DND-41 (cell line): ENCODE data around the gene DYNLT5.

Experiments used
- ATAC-seq: fragments of 200-7000 bp; cut with Tn5 transposase; 3 replicates; pipeline ENCODE4 v1.9.1; 2021; ENCODE audit warnings: low read depth; ENCODE audit not compliant: insufficient read depth
- DNase-seq: peaks from one replicate; pipeline ENCODE4 v3.0.0-alpha.2; 2020
- H2AFZ ChIP-seq: 2 replicates; pipeline ENCODE4 v1.6.0; 2012; ENCODE audit warnings: low read depth, low read length
- H3K27ac ChIP-seq: 2 replicates; pipeline ENCODE4 v1.5.1; 2012; ENCODE audit warnings: low read length, inconsistent platforms
- H3K27me3 ChIP-seq: fragments of 200-600 bp; sonication (generic); 2 replicates; pipeline ENCODE4 v1.6.0; 2012; ENCODE audit warnings: low read length, mild to moderate bottlenecking, inconsistent platforms; ENCODE audit not compliant: insufficient read depth, poor library complexity
- H3K36me3 ChIP-seq: 2 replicates; pipeline ENCODE4 v1.5.1; 2012; ENCODE audit warnings: low read length, inconsistent platforms; ENCODE audit not compliant: insufficient read depth
- H3K4me1 ChIP-seq: 2 replicates; pipeline ENCODE4 v1.5.1; 2012; ENCODE audit warnings: mild to moderate bottlenecking, low read length; ENCODE audit not compliant: insufficient read depth
- H3K4me2 ChIP-seq: 2 replicates; pipeline ENCODE4 v1.6.0; 2012; ENCODE audit warnings: mild to moderate bottlenecking, moderate library complexity, low read length, inconsistent platforms; ENCODE audit not compliant: insufficient read depth
- H3K4me3 ChIP-seq, 2 experiments: fragments of 200-600 bp in 1 of 2; shearing (Covaris generic) in 1 of 2; 2 replicates each; pipeline ENCODE4 v1.5.1; 2012 to 2016; ENCODE audit warnings: inconsistent platforms in 2 of 2, low read length in 2 of 2, mild to moderate bottlenecking in 2 of 2, low read depth in 1 of 2, moderate library complexity in 1 of 2
- H3K79me2 ChIP-seq: 2 replicates; pipeline ENCODE4 v1.6.0; 2012; ENCODE audit warnings: low read length, inconsistent platforms; ENCODE audit not compliant: insufficient read depth
- H3K9ac ChIP-seq: 2 replicates; pipeline ENCODE4 v1.6.0; 2012; ENCODE audit warnings: low read depth, mild to moderate bottlenecking, inconsistent platforms, low read length, moderate library complexity
- H3K9me3 ChIP-seq: 2 replicates; pipeline ENCODE4 v1.5.1; 2012; ENCODE audit warnings: low read length, moderate library complexity, mild to moderate bottlenecking, inconsistent platforms; ENCODE audit not compliant: insufficient read depth, severe bottlenecking
- H4K20me1 ChIP-seq: 2 replicates; pipeline ENCODE4 v1.6.0; 2012; ENCODE audit warnings: low read length; ENCODE audit not compliant: insufficient read depth
- CTCF ChIP-seq: IDR thresholded peaks from 2 replicates; pipeline ENCODE4 v1.5.1; 2012; ENCODE audit warnings: borderline replicate concordance, low read length, moderate library complexity, mild to moderate bottlenecking; ENCODE audit not compliant: poor library complexity, severe bottlenecking; ENCODE audit errors: extremely low read depth
- EZH2 ChIP-seq: IDR thresholded peaks from 3 replicates; pipeline ENCODE4 v1.6.1; 2012; ENCODE audit warnings: borderline replicate concordance, low read depth, mild to moderate bottlenecking, moderate library complexity, low read length, inconsistent platforms; ENCODE audit not compliant: severe bottlenecking

Gene DYNLT5

GRCh38 chr1:66752000-66752592 lies at the start of gene DYNLT5:
Gene DYNLT5 (plus strand): TSS chr1:66752459. CDS start chr1:66754659, 2,200 bp downstream.
- TF ChIP-seq CTCF = no peak
- TF ChIP-seq EZH2 = no peak
- H2AFZ ChIP-seq = no peak within 1 kb of the TSS
- no peaks in the 10 kb centered on the region for H3K79me2 ChIP-seq
- no peaks in the 10 kb centered on the region for H3K27me3 ChIP-seq
- H3K4me2 ChIP-seq = no peak within 1 kb of the TSS
- no peak within 1 kb of the TSS for H3K4me3 ChIP-seq
- no peaks in the 10 kb centered on the region for H3K9me3 ChIP-seq
- no peaks in the 10 kb centered on the region for H3K36me3 ChIP-seq
- H4K20me1 ChIP-seq = no peaks in the 10 kb centered on the region
- H3K27ac ChIP-seq = no peak within 1 kb of the TSS
- DNase-seq (no peak), ATAC-seq (no peak)
- no peaks in the 10 kb centered on the region for H3K4me1 ChIP-seq
- H3K9ac ChIP-seq = no peak within 1 kb of the TSS

GRCh38 chr1:66704177-66704875 lies 47.9 kb upstream of the DYNLT5 start:
- Histone ChIP-seq H3K27me3 (no peaks in the 10 kb centered on the region), H2AFZ (no peak overlapping the region), H3K36me3 (no peaks in the 10 kb centered on the region), H3K9ac (no peak overlapping the region), H3K4me1 (no peaks in the 10 kb centered on the region), H3K4me3 (no peak overlapping the region), H3K27ac (no peak overlapping the region), H3K9me3 (no peaks in the 10 kb centered on the region), H3K79me2 (no peaks in the 10 kb centered on the region), H4K20me1 (no peaks in the 10 kb centered on the region), H3K4me2 (no peak overlapping the region)
- TF ChIP-seq EZH2 (no peak), CTCF (no peak)
- DNase-seq = no peak
- ATAC-seq = no peak

- Histone ChIP-seq H3K4me3 (no peak overlapping the region), H3K9me3 (no peaks in the 10 kb centered on the region), H3K4me1 (no peaks in the 10 kb centered on the region), H3K9ac (no peak overlapping the region), H2AFZ (no peak overlapping the region), H3K79me2 (no peaks in the 10 kb centered on the region), H3K4me2 (no peak overlapping the region), H3K27ac (no peak overlapping the region), H4K20me1 (no peaks in the 10 kb centered on the region), H3K27me3 (no peaks in the 10 kb centered on the region), H3K36me3 (no peaks in the 10 kb centered on the region)
- TF ChIP-seq EZH2 (no peak), CTCF (no peak)
- DNase-seq (no peak), ATAC-seq (no peak)
Observed at GRCh38 chr1:66705110-66705509, 47.1 kb upstream of the DYNLT5 start.
